HEK293T (cell line): Measurements from ENCODE around the gene ITPKA.

Experiments used
- CTCF ChIA-PET: fragments of 350-600 bp; formaldehyde crosslinking; extraction: SDS; loops from one replicate; lab custom pipeline; 2021; ENCODE audit warnings: antibody characterized with exemption, inconsistent platforms; lab: Yijun Ruan, JAX
- POLR2A ChIA-PET: fragments of 350-600 bp; formaldehyde crosslinking; extraction: SDS; loops from one replicate; lab custom pipeline; 2020; ENCODE audit warnings: antibody characterized with exemption, inconsistent platforms; lab: Yijun Ruan, JAX
- DNase-seq: peaks from one replicate; pipeline ENCODE4 v3.0.0; 2012; ENCODE audit warnings: mixed read lengths; ENCODE audit errors: extremely low spot score
- ARNT ChIP-seq: fragments of 450-650 bp; IDR thresholded peaks from 2 replicates; pipeline ENCODE4 v1.6.1; 2017; ENCODE audit warnings: mild to moderate bottlenecking
- BHLHE40 ChIP-seq: fragments of 450-650 bp; IDR thresholded peaks from 2 replicates; pipeline ENCODE4 v1.6.1; 2016; ENCODE audit warnings: mild to moderate bottlenecking, moderate library complexity, borderline replicate concordance
- CTBP1 ChIP-seq: fragments of 450-650 bp; IDR thresholded peaks from 2 replicates; pipeline ENCODE4 v1.6.1; 2016; ENCODE audit warnings: borderline replicate concordance
- ELF4 ChIP-seq: fragments of 450-650 bp; IDR thresholded peaks from 2 replicates; pipeline ENCODE4 v1.6.1; 2017; ENCODE audit warnings: antibody characterized with exemption
- FOXA1 ChIP-seq: fragments of 450-650 bp; IDR thresholded peaks from 2 replicates; pipeline ENCODE4 v1.6.1; 2016; ENCODE audit warnings: mild to moderate bottlenecking
- FOXK2 ChIP-seq: fragments of 450-650 bp; IDR thresholded peaks from 2 replicates; pipeline ENCODE4 v1.6.1; 2016; ENCODE audit warnings: mild to moderate bottlenecking
- FOXM1 ChIP-seq: fragments of 450-650 bp; IDR thresholded peaks from 2 replicates; pipeline ENCODE4 v1.6.1; 2017; ENCODE audit warnings: mild to moderate bottlenecking, borderline replicate concordance
- HDGF ChIP-seq: fragments of 450-650 bp; IDR thresholded peaks from 2 replicates; pipeline ENCODE4 v1.6.1; 2017; ENCODE audit warnings: antibody characterized with exemption, borderline replicate concordance
- L3MBTL2 ChIP-seq: fragments of 450-650 bp; conservative IDR thresholded peaks from 2 replicates; pipeline ENCODE4 v1.6.1; 2016; ENCODE audit warnings: mild to moderate bottlenecking
- LEF1 ChIP-seq: fragments of 450-650 bp; IDR thresholded peaks from 2 replicates; pipeline ENCODE4 v1.6.1; 2017; ENCODE audit warnings: mild to moderate bottlenecking, borderline replicate concordance
- NFRKB ChIP-seq: fragments of 450-650 bp; IDR thresholded peaks from 2 replicates; pipeline ENCODE4 v1.6.1; 2016; ENCODE audit warnings: mild to moderate bottlenecking, moderate library complexity
- SP1 ChIP-seq: fragments of 450-650 bp; IDR thresholded peaks from 2 replicates; pipeline ENCODE4 v1.6.1; 2017
- SUZ12 ChIP-seq: fragments of 450-650 bp; IDR thresholded peaks from 2 replicates; pipeline ENCODE4 v1.6.1; 2016; ENCODE audit warnings: mild to moderate bottlenecking
- TARDBP ChIP-seq: fragments of 450-650 bp; IDR thresholded peaks from 2 replicates; pipeline ENCODE4 v1.6.1; 2016
- ZNF384 ChIP-seq: fragments of 450-650 bp; IDR thresholded peaks from 2 replicates; pipeline ENCODE4 v1.6.1; 2016
- TF ChIP-seq, protein P1 (sequence below): fragments of 450-650 bp; IDR thresholded peaks from 2 replicates; pipeline ENCODE4 v1.6.1; 2016

ITPKA gene

DNA sequence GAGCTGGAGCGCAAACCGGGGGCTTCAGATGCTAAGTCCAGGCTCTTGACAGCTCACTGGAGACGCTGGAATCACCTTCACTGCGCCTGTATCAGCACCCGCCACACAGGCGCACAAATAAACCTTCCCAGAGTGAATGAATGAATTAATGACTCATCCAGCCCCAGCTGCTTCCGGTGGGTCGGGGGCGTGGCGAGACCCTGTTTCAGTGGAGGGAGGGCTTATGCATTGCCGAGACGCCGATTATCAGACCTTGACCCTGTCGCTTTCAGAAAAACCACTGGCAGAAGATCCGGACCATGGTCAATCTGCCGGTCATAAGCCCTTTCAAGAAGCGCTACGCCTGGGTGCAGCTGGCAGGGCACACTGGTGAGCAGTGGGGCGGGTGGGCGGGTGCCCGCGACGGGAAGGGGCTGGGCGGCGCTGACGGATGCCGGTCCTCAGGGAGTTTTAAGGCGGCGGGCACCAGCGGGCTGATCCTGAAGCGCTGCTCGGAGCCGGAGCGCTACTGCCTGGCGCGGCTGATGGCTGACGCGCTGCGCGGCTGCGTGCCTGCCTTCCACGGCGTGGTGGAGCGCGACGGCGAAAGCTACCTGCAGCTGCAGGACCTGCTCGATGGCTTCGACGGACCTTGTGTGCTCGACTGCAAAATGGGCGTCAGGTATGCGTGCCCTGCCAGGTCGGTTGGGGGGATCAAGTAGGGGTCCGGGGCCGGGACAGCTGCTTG is 7.7 kb downstream of the ITPKA start:
- CTCF ChIA-PET: no interaction called here
- no peak for DNase-seq
- TF ChIP-seq ARNT (no peak), CTBP1 (no peak), TARDBP (no peak), HDGF (no peak), FOXM1 (no peak), ZNF384 (no peak), LEF1 (no peak), ELF4 (no peak), BHLHE40 (no peak), L3MBTL2 (no peak), FOXK2 (no peak), SUZ12 (no peak), SP1 (no peak), FOXA1 (no peak), NFRKB (no peak)
- TF ChIP-seq, protein P1, sequence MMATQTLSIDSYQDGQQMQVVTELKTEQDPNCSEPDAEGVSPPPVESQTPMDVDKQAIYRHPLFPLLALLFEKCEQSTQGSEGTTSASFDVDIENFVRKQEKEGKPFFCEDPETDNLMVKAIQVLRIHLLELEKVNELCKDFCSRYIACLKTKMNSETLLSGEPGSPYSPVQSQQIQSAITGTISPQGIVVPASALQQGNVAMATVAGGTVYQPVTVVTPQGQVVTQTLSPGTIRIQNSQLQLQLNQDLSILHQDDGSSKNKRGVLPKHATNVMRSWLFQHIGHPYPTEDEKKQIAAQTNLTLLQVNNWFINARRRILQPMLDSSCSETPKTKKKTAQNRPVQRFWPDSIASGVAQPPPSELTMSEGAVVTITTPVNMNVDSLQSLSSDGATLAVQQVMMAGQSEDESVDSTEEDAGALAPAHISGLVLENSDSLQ: no peak
- POLR2A ChIA-PET: no interaction called here

DNA sequence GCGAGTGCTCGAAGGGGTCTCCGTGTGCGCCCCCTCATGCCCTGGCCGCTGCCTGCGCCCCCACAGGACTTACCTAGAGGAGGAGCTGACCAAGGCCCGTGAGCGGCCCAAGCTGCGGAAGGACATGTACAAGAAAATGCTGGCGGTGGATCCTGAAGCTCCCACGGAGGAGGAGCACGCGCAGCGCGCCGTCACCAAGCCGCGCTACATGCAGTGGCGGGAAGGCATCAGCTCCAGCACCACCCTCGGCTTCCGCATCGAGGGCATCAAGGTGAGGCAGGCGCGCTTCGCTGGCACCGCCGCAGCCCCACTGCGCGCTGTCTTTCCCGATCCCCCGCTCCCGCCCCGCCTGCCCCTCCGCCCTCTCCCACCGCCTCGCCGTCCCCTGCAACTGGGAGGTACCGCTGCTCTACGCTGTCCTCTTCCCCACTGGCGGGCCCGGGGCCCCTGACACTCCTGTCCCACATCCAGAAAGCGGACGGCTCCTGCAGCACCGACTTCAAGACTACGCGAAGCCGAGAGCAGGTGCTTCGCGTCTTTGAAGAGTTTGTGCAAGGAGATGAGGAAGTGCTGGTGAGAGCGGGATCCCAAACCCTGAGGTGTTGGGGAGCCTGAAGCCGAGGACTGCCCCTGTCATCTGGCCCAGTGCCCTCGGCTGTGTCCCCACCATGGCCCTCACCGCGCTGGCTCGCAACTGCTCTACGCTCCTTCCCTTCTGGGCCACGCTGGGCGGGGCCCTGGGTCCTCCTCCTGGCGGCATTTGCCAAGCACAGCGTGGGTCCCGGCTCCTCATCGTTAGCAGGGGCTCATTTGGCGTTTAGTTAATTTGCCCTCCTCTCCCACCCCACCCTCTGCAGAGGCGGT is 8.5 kb downstream of the ITPKA start:
- ChIA-PET CTCF (no interaction called here), POLR2A (no interaction called here)
- DNase-seq: no peak
- TF ChIP-seq LEF1: no peak
- TF ChIP-seq BHLHE40: no peak
- TF ChIP-seq FOXA1: no peak
- TF ChIP-seq FOXK2: no peak
- TF ChIP-seq ZNF384: no peak
- no peak for TF ChIP-seq NFRKB
- TF ChIP-seq TARDBP: no peak
- TF ChIP-seq ARNT: no peak
- TF ChIP-seq ELF4: no peak
- no peak for TF ChIP-seq CTBP1
- no peak for TF ChIP-seq HDGF
- TF ChIP-seq FOXM1: no peak
- TF ChIP-seq L3MBTL2: no peak
- TF ChIP-seq SUZ12: no peak
- no peak for TF ChIP-seq SP1
- TF ChIP-seq, protein P1: no peak

DNA sequence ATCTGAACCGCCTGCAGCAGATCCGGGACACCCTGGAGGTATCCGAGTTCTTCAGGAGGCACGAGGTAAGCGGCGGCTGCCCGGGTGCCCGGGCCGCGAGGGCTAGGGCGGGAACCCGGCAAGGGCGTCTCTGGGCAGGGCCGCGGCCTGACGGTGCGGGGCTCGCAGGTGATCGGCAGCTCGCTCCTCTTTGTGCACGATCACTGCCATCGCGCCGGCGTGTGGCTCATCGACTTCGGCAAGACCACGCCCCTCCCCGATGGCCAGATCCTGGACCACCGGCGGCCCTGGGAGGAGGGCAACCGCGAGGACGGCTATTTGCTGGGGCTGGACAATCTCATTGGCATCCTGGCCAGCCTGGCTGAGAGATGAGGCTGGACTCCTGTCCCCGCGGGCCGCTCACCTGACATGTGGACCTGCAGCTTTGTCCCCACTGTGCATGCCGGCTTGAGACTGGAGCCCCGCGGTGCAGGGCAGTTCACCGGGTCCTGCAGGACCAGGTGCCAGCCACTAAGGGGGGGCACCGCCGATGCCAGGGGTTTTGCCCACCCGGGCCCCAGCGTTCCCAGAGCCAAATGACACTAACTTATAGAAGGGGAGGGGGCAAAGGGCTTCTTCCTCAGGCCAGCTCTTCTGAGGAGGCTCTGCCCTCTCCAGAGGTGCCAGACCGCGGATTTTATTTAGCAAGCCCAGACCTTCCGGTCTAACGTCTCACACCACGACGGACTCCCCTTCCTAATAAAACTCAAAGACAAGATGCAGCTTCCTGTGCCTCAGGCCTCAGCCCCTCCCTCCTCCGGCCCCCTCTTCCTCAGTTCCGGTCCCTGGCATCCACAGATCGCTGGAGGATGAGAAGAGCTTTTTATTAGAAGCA is 9.4 kb downstream of the ITPKA start:
- no peak for TF ChIP-seq ELF4
- TF ChIP-seq HDGF: no peak
- no peak for TF ChIP-seq ARNT
- no peak for TF ChIP-seq SP1
- TF ChIP-seq L3MBTL2: no peak
- TF ChIP-seq TARDBP: no peak
- TF ChIP-seq, protein P1: no peak
- no peak for TF ChIP-seq SUZ12
- no peak for TF ChIP-seq NFRKB
- TF ChIP-seq FOXM1: no peak
- no peak for TF ChIP-seq ZNF384
- no peak for TF ChIP-seq BHLHE40
- TF ChIP-seq LEF1: no peak
- TF ChIP-seq CTBP1: no peak
- no peak for TF ChIP-seq FOXK2
- ChIA-PET POLR2A (no interaction called here), CTCF (no interaction called here)
- DNase-seq: no peak

DNA sequence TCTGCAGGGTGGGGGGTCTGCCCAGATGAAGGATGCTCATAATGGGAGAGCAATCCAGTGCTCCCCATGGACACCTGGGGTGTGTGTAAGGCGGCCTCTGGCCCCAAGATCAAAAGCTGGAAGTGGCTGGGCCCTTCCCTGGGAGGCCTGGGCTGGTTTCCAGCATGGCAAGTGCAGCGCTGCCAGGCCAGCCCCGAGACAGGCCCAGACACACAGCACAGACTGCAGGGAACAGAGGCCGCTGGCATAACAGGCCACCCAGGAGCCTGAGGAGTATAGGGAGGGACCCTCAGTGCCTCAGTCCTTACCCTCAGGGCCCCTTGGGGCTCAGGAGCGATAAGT is 10.0 kb downstream of the ITPKA start:
- POLR2A ChIA-PET: no interaction called here
- TF ChIP-seq HDGF: no peak
- no peak for TF ChIP-seq FOXA1
- TF ChIP-seq SUZ12: no peak
- no peak for TF ChIP-seq SP1
- TF ChIP-seq, protein P1: no peak
- no peak for TF ChIP-seq NFRKB
- TF ChIP-seq CTBP1: no peak
- no peak for TF ChIP-seq ARNT
- no peak for DNase-seq
- CTCF ChIA-PET: no interaction called here
